H9 (cell line): ENCODE measurements around the gene OR8B3. TPM values are rescaled to one million over a fixed set of nuclear protein-coding genes. Genes with fewer than 3 reads are reported as not detected.

Experiments used
- DNase-seq: peaks from one replicate; pipeline ENCODE4 v3.0.0-alpha.2; 2017
- H2AFZ ChIP-seq: one replicate; pipeline ENCODE4 v1.6.1; 2013; ENCODE audit warnings: mild to moderate bottlenecking, low read length, control low read depth, moderate library complexity
- H2AK5ac ChIP-seq: 2 replicates; pipeline ENCODE4 v1.6.1; 2013; ENCODE audit warnings: low read length, control low read depth, mixed read lengths; ENCODE audit not compliant: insufficient read length
- H2BK120ac ChIP-seq: one replicate; pipeline ENCODE4 v1.6.1; 2013; ENCODE audit warnings: low read depth, mild to moderate bottlenecking, low read length, control low read depth, inconsistent platforms; ENCODE audit not compliant: poor library complexity, severe bottlenecking
- H2BK12ac ChIP-seq: 2 replicates; pipeline ENCODE4 v1.6.1; 2013; ENCODE audit warnings: low read length, control low read depth, mixed read lengths, low read depth; ENCODE audit not compliant: insufficient read length
- H2BK15ac ChIP-seq: 2 replicates; pipeline ENCODE4 v1.6.1; 2013; ENCODE audit warnings: low read depth, low read length, control low read depth
- H2BK20ac ChIP-seq: one replicate; pipeline ENCODE4 v1.6.1; 2013; ENCODE audit warnings: low read depth, mild to moderate bottlenecking, low read length, control low read depth, inconsistent platforms; ENCODE audit not compliant: poor library complexity, severe bottlenecking
- H2BK5ac ChIP-seq: 2 replicates; pipeline ENCODE4 v1.6.1; 2013; ENCODE audit warnings: low read length, control low read depth, mixed read lengths; ENCODE audit not compliant: insufficient read length
- H3K14ac ChIP-seq: 2 replicates; pipeline ENCODE4 v1.6.1; 2013; ENCODE audit warnings: low read length, control low read depth; ENCODE audit not compliant: insufficient read depth
- H3K18ac ChIP-seq: 2 replicates; pipeline ENCODE4 v1.6.1; 2013; ENCODE audit warnings: low read depth, mild to moderate bottlenecking, mixed read lengths, low read length, control low read depth; ENCODE audit not compliant: insufficient read length
- H3K23ac ChIP-seq: 2 replicates; pipeline ENCODE4 v1.6.1; 2013; ENCODE audit warnings: low read length, control low read depth, mixed read lengths, low read depth; ENCODE audit not compliant: insufficient read length
- H3K23me2 ChIP-seq: 2 replicates; pipeline ENCODE4 v1.6.1; 2013; ENCODE audit warnings: low read depth, mild to moderate bottlenecking, mixed read lengths, low read length, control low read depth; ENCODE audit not compliant: insufficient read length, poor library complexity, severe bottlenecking
- H3K27ac ChIP-seq: 2 replicates; pipeline ENCODE4 v1.5.1; 2013; ENCODE audit warnings: low read length, control low read depth, mixed read lengths, low read depth; ENCODE audit not compliant: insufficient read length
- H3K27me3 ChIP-seq: 2 replicates; pipeline ENCODE4 v1.6.1; 2013; ENCODE audit warnings: low read length, control low read depth, inconsistent platforms; ENCODE audit not compliant: insufficient read depth
- H3K4ac ChIP-seq: 2 replicates; pipeline ENCODE4 v1.6.1; 2013; ENCODE audit warnings: low read depth, mild to moderate bottlenecking, control low read depth, inconsistent platforms, low read length, moderate library complexity
- H3K4me1 ChIP-seq: 2 replicates; pipeline ENCODE4 v1.6.1; 2013; ENCODE audit warnings: low read length, control low read depth, inconsistent platforms; ENCODE audit not compliant: insufficient read depth
- H3K4me2 ChIP-seq: 2 replicates; pipeline ENCODE4 v1.6.1; 2013; ENCODE audit warnings: low read length, control low read depth, mixed read lengths; ENCODE audit not compliant: insufficient read length, insufficient read depth
- H3K56ac ChIP-seq: 2 replicates; pipeline ENCODE4 v1.6.1; 2013; ENCODE audit warnings: low read depth, mild to moderate bottlenecking, mixed read lengths, low read length, control low read depth; ENCODE audit not compliant: insufficient read length
- H3K79me1 ChIP-seq: 2 replicates; pipeline ENCODE4 v1.6.1; 2013; ENCODE audit warnings: low read depth, mild to moderate bottlenecking, moderate library complexity, low read length, control low read depth, inconsistent platforms; ENCODE audit not compliant: insufficient read depth, poor library complexity, severe bottlenecking
- H3K79me2 ChIP-seq: 2 replicates; pipeline ENCODE4 v1.6.1; 2013; ENCODE audit warnings: low read length, control low read depth, inconsistent platforms; ENCODE audit not compliant: insufficient read depth
- H3K9ac ChIP-seq: 2 replicates; pipeline ENCODE4 v1.6.1; 2013; ENCODE audit warnings: low read length, control low read depth, mixed read lengths; ENCODE audit not compliant: insufficient read length; ENCODE audit errors: extremely low read depth
- H3K9me3 ChIP-seq: one replicate; pipeline ENCODE4 v1.6.1; 2013; ENCODE audit warnings: low read depth, low read length, inconsistent platforms; ENCODE audit not compliant: control insufficient read depth
- H3T11ph ChIP-seq: one replicate; pipeline ENCODE4 v1.6.1; 2013; ENCODE audit warnings: mild to moderate bottlenecking, low read length, control low read depth, inconsistent platforms
- H4K20me1 ChIP-seq: one replicate; pipeline ENCODE4 v1.6.1; 2013; ENCODE audit not compliant: control insufficient read depth, insufficient read length, insufficient read depth
- H4K5ac ChIP-seq: 2 replicates; pipeline ENCODE4 v1.6.1; 2013; ENCODE audit warnings: low read depth, mild to moderate bottlenecking, mixed read lengths, low read length, control low read depth; ENCODE audit not compliant: insufficient read length
- H4K8ac ChIP-seq: replicated peaks from 2 replicates; pipeline ENCODE4 v1.6.1; 2013; ENCODE audit warnings: low read length, control low read depth, mixed read lengths, low read depth; ENCODE audit not compliant: insufficient read length
- H4K91ac ChIP-seq: 2 replicates; pipeline ENCODE4 v1.6.1; 2013; ENCODE audit warnings: low read depth, mild to moderate bottlenecking, moderate library complexity, mixed read lengths, low read length, control low read depth; ENCODE audit not compliant: insufficient read length
- H3K27ac Mint-ChIP-seq, 3 experiments: 2 replicates in 2 of 3; 3 replicates in 1 of 3; pipeline ENCODE4 v1.8.0; 2020 to 2021; ENCODE audit warnings: mixed read lengths in 3 of 3, mild to moderate bottlenecking in 1 of 3, moderate library complexity in 1 of 3
- H3K27me3 Mint-ChIP-seq: 2 replicates; pipeline ENCODE4 v1.8.0; 2021; ENCODE audit warnings: low read depth, mild to moderate bottlenecking, moderate library complexity, mixed read lengths
- H3K36me3 Mint-ChIP-seq, 3 experiments: 2 replicates in 2 of 3; 3 replicates in 1 of 3; pipeline ENCODE4 v1.8.0; 2020 to 2021; ENCODE audit warnings: low read depth in 3 of 3, mixed read lengths in 3 of 3; ENCODE audit not compliant: insufficient read depth in 1 of 3
- H3K4me1 Mint-ChIP-seq, 2 experiments: 2 replicates each; pipeline ENCODE4 v1.8.0; 2020; ENCODE audit warnings: mixed read lengths in 2 of 2
- H3K4me3 Mint-ChIP-seq, 2 experiments: 2 replicates in 1 of 2; 3 replicates in 1 of 2; pipeline ENCODE4 v1.8.0; 2020 to 2021; ENCODE audit warnings: mild to moderate bottlenecking in 2 of 2, mixed read lengths in 2 of 2, moderate library complexity in 1 of 2
- H3K9me3 Mint-ChIP-seq, 2 experiments: 2 replicates in 1 of 2; 3 replicates in 1 of 2; pipeline ENCODE4 v1.8.0; 2020; ENCODE audit warnings: mild to moderate bottlenecking in 2 of 2, mixed read lengths in 2 of 2, moderate library complexity in 1 of 2
- CTCF ChIP-seq: fragments of 200-600 bp; sonication (generic); conservative IDR thresholded peaks from 3 replicates; pipeline ENCODE4 v1.8.0; 2021; ENCODE audit warnings: antibody characterized with exemption, mild to moderate bottlenecking
- WGBS: extraction: QIAGEN DNeasy Blood & Tissue Kit; methylation state at CpG from one replicate; pipeline ENCODE4 v1.1.7; 2013; ENCODE audit warnings: missing lambda C conversion rate, low lambda C conversion rate, mixed read lengths; ENCODE audit not compliant: insufficient read length; ENCODE audit errors: extremely low coverage; 5-methylcytosine and 5-hydroxymethylcytosine counted together
- total RNA-seq: library from RNA; stranded (reverse); gene quantifications from 2 replicates; pipeline ENCODE4 v1.2.1, GENCODE V29; 2021

OR8B3 gene
- total RNA-seq, 1 experiment from 2014 or later, result not detected

- Histone ChIP-seq H3K79me2 (no peaks in the 10 kb centered on the region), H3K4me1 (no peaks in the 10 kb centered on the region), H3K4ac (no peak overlapping the region), H3K9me3 (no peaks in the 10 kb centered on the region), H3K27me3 (no peaks in the 10 kb centered on the region), H2BK120ac (no peak overlapping the region), H3K56ac (no peak overlapping the region), H2BK12ac (no peak overlapping the region), H2BK20ac (no peak overlapping the region), H4K8ac (no peak overlapping the region), H3K14ac (no peak overlapping the region), H4K91ac (no peak overlapping the region), H3K23ac (no peak overlapping the region), H2BK15ac (no peak overlapping the region), H3K23me2 (no peaks in the 10 kb centered on the region), H3K9ac (no peak overlapping the region), H2BK5ac (no peak overlapping the region), H4K5ac (no peak overlapping the region), H2AK5ac (no peak overlapping the region), H3T11ph (no peak overlapping the region), H4K20me1 (no peaks in the 10 kb centered on the region), H2AFZ (no peak overlapping the region), H3K79me1 (no peaks in the 10 kb centered on the region), H3K27ac (no peak overlapping the region), H3K4me2 (no peak overlapping the region), H3K18ac (no peak overlapping the region)
- H3K4me1 Mint-ChIP-seq, result no peaks in the 10 kb centered on the region
- TF ChIP-seq CTCF, result no peak
- no peak overlapping the region for H3K4me3 Mint-ChIP-seq
- no peaks in the 10 kb centered on the region; the same call in 1 of the 2 replicates for H3K27me3 Mint-ChIP-seq
- DNase-seq, result no peak
- no CpG with 5 or more reads among the region's 2 CpGs for WGBS
- no peak overlapping the region for H3K27ac Mint-ChIP-seq
- H3K36me3 Mint-ChIP-seq, result peaks cover 0 to 9% (median 0%) of the 10 kb centered on the region in 3 experiments; a peak in 2 of 7 replicates
- H3K9me3 Mint-ChIP-seq, result peaks cover 8 to 12% of the 10 kb centered on the region in 2 experiments; a peak in 4 of 5 replicates
These were observed 30.8 kb upstream of the OR8B3 start for GRCh38 chr11:124429599-124429998.
